IPS DF 19.7 (cell line): Measurements from ENCODE around the gene EML4.
"Not testable (repeated sequence)": the region's sequence is repeated elsewhere in the genome, so short reads cannot be mapped to it uniquely, and the experiment has no call there.

Source experiments
- DNase-seq: peaks from one replicate; pipeline ENCODE4 v3.0.0-alpha.2; 2013; ENCODE audit warnings: low read depth, low spot score

EML4 gene

DNA sequence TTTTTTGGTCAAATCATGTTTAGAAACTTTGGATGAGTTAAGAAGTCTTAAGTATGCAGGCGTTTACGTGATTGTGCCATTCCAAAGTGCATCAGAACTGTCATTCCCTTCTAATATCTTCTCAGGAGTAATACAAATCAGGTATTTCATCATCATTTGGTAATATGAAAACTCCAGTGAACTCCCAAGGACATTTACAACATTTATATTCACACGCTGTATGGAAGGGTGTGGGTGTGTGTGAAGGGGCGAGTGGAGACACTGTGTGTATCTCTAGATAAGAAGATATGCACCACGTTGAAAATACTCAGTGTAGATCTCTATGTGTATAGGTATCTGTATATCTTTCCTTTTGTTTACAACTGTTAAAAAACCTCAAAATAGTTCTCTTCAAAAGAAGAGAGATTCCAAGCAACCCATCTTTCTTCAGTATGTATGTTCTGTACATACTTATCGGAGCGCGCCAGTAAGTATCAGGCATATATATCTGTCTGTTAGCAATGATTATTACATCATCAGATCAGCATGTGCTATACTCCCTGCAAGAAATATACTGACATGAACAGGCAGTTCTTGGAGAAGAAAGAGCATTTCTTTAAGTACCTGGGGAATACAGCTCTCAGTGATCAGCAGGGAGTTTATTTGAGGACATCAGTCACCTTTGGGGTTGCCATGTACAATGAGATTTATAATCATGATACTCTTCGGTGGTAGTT is 162.6 kb downstream of the EML4 start:
- DNase-seq = no peak

DNA sequence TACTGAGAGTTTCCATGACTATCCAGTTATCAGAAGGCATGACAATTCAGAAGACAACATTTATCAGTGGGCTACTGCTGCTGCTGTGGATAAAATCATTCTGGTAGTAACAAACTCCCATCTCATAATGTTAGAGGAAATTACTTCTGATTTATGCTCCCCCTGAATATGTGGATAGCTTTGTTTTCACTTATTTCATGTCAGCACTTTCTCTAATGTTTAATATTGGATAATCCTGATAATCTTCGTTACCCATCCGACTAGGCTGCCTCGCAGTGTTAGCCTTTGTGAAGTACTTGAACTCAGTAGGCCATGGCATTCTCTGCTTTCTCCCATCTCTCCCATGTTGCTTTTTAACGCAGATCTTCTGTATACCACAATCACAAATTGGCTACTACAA is 163.4 kb downstream of the EML4 start:
- no peak for DNase-seq

GRCh38 chr2:42333579-42333978 is 164.4 kb downstream of the EML4 start:
- no peak for DNase-seq

GRCh38 chr2:42334220-42334619 is 165.1 kb downstream of the EML4 start:
- no peak for DNase-seq

GRCh38 chr2:42334865-42335264 is 165.7 kb downstream of the EML4 start:
- not testable (repeated sequence) for DNase-seq

DNA sequence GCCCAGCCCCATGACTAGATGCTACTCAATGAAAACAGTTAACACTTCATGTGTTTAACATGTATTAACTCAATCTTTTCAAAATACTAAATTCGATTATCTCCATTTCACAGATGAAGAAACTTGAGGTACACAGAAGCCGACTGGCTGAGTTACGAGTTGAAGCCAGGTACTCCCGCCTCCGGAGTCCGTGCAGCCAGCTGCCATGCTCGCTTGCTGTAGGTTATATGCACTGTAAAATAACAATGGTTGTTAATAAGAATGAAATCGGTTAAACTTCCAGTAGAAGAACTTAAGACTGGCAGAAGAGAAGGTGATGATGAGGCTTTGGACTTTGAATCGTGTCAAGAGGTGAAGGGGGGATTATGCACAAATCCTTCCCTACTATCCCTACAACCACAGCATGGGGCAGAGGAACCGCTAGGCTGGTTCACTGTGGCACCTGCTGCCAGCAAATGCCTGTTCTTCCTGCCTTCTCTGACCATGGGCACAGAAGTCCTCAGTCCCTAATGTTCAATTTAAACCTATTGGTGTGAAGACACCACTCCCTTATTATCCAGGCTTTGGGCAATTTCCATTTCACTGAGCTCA is 166.5 kb downstream of the EML4 start:
- DNase-seq = no peak

DNA sequence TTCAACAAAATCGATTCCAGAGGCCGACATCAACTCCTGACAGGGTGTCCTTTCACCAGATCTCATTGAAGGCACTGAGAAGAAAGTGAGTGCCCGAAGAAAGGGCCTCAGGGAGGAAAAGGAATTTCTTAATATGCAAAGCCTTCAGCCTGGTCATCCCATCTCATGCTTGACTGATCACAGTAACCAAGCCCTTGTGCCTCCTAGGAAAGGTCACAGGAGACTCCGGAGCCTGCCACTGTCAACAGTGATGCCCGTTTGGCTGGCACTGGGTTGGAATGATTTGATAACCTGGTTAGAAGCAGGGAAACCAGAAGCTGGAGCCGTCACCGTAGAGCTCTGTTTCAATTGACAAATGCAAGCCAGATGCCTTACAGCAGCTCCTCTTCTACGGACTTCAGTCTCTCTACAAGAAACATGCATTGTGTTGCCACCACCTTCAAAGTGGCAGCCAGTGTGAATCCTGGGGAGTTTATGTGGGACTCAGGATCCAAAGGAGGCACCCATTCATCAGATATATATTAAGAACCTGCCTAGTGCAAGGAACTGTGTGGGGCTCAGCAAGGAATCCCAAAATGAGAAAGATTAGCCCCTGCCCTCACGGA is 167.3 kb downstream of the EML4 start:
- no peak for DNase-seq

DNA sequence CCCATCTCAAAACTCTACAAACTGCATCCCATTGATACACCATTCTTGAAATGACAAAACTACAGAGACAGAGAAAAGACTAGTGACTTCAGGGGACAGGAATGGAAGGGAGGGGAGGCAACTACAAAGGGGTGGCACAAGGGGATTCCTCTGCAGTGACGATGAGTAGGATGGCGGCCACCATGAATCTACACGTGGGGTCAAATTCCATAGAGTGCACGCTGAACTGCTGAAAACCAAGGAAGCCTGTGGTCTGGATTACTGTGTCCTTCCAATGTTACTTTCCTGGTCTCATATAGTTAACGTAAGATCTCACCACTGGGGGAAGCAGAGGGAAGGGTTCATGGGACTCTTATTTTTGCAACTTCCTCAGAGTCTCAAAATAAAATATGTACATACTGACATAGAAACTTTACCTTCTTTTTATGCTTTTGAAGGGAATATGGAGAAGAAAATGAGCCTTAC is 168.2 kb downstream of the EML4 start:
- no peak for DNase-seq

DNA sequence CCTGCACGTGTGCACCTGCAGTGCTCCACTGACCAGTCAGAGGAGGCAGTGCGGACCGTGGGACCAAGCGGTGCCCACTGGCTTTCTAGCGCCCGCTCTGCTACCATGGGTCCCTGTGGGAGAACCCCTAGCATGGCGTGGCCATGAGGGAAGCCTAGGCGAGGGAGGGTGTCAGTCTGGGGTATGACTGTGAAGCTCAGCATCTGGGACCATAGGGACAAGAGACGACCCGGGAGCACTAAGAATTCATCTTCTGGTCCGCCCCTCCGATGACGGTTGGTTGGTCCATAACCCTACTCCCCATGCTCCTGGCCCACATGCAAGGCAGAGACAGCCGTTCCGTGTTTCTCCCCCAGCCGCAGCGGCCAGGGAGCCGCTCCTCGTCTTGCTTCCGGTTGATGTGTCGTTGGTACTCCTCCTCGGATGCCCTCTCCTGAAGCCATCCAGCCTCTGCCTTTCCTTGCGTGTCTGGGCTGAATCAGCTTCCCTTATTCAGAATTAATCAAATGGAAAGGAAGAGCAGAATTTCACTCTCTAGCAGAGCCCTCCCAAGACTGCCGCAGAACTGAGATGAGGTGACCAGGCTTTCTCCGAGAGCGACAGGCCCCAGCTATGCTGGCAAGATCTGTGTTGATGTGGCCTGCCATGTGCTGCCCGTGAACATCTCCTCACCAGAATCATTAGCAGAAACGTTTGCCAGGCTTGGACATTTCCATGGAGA is 168.9 kb downstream of the EML4 start:
- DNase-seq = no peak

DNA sequence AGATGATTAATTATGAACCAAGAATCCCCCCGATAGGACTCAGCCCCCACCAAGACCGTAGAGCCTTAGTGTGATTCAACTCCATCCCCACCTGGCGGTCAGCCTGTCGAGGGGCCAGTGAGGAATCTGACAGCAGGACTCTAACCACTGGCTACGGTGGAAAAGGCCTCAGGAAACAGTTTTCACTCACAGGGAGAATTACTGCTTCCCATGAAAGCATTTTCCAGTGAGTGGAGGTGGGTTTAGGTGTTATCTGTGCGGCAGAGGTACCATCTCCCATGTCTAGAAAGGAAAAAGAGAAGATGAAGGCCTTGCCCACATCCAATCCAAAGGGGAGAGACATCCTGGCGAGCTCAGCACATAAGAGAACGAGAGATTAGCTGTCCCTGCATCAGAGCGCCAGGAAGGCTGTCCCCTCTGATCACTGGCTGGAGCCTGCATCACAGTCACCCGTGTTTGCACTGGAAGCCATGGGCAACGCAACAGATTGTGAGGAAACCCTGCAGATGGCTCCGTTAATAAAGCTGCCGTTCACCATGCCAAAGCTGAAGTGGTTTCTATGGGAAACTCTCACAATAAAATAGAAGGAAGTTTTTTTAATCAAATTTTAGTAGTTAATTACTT is 169.5 kb downstream of the EML4 start:
- DNase-seq = no peak

DNA sequence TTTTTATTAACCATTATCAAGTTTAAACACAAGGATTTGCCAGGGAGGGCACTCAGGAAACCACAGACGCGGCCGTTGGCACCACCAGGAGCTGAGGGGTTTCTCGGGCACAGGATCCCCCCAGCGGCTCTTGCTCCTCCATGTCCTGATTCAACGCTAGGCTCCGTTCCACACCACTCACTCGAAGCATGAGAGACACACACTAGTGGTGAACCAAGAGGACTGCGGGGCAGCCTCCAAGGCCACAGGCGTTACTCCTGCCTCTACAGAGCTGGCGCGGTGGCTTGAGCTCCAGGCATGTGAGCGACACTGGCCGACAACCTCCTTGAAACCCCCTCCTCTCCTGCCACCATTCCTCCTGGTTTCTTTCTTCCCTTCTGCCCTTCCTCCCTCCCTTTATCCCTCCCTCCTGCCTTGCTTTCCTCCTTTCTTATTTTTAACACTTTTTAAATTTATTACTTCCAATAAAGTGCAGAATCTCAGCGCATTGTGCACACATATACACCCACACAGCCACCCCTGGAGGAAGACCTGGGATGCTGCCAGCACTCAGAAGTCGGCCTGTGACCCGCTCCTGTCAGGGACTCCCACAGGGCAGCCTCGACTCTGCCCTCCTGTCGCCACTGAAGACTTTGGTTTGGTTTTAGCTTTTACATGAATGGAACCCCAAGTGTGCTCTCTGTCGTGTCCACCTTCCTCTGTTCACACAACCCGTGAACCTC is 170.2 kb downstream of the EML4 start:
- DNase-seq = no peak

DNA sequence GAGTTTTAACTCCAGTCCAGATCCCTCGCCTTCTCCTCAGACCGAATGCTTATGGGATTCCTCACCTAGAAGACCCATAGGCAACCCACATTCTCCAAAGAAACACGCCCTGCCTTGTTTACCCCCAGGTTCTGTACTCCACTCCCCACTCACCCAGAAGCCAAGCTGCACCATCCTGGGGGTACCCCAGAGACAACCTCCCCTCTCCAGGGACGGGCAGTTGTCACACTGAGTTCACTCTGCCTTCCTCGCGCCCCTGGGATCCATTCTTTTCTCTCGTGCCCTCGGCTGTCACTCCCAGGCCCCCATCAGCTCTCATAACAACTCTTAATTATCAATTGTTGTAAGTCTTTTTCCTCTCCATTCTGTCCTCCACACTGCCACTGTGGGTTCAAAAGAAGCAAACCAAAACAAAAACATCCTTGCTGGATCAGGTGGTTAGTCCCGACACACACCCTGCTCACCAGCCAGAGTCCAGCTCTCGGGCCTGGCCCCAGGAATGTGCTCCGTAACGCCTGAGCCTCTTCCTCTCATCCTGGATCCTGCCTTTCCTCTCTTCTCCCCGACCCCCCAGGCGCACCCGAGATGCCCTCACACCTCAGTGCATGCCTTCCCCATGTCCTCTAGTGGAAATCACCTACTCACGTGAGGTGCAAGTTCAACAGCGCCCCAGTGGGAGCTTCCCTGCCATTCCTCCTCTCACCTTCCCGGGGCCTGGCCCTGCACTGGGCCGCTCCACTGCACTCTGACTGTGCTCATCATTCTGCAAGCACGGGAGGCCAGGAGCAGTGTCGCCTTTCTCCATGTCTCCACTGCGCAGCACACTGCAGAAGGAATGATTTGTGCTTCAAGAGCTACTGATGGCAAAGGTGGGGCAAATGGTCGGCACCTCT is 171.1 kb downstream of the EML4 start:
- DNase-seq = no peak

- DNase-seq = no peak
Measured at GRCh38 chr2:42340938-42341636, 171.9 kb downstream of the EML4 start.

DNA sequence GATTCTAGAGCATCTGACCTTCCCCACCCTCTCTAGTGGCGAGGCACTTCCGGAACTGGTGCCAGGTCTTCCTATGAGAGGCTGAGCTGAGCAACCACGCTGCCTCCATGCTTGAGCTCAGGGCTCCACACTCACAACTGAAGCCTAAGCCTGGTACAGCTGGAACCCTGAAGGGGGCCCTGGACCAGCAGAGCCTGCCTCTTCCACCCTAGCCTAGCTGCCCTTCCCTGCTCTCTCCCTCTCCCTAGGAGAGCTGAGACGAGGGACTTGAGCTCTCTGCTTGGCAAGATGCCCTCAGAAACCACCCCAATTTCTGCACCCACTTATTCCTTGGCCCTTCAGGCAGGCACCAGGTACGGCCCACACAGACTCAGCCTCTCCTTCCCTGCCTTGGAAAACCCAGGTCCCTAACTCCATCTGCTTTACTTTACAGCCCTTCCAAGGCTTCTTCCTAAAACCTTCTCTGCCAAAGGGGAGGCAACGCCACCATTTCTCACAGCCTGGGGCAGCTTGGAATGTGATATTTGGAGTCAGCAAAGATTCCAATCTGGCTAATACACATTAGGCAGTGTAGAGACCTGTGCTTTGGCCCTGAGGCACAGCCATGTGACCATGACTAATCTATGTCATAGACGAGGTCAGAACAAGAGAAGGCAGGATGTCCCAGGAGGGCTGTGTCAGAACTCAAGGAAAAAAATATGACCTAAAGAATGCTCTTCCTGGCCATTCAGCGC is 173.1 kb downstream of the EML4 start:
- DNase-seq = no peak

DNA sequence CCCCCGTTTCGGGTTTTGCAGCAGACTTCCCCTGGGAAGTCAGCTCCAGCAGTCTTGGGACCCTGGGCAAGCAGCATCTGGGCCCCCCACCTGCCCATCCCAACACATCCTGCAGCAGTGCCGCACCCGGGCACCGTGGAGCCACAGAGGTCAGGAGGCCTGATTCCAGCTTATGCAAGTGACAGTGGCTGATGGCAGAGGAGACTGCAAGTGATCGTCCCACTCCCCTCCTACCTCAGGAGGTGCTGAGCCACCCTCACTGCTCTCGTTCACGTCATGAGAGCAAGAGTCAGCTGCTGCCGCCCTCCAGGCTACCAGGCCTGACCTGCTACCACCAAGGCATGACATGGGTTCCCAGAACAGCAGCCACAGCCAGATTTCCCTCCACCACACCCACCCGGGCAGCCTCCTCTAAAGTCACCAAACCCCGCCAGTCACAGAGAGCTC is 173.7 kb downstream of the EML4 start:
- DNase-seq = no peak

- no peak for DNase-seq
Measured at GRCh38 chr2:42345986-42346385, 176.8 kb downstream of the EML4 start.

DNA sequence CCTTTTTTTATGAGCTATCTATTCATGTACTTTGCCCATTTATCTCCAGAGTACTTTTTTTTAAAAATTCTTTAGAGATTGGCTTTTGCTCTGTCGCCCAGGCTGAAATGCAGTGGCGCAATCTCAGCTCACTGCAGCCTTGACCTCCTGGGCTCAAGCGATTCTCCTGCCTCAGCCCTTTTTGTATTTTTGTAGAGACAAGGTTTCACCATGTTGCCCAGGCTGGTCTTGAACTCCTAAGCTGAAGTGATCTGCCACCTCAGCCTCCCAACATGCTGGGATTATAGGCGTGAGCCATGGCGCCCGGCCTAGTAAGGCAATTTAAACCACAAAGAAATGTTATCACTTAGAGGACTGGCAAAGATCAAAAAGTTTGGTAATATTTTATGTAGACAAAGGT is 177.7 kb downstream of the EML4 start:
- not testable (repeated sequence) for DNase-seq

DNA sequence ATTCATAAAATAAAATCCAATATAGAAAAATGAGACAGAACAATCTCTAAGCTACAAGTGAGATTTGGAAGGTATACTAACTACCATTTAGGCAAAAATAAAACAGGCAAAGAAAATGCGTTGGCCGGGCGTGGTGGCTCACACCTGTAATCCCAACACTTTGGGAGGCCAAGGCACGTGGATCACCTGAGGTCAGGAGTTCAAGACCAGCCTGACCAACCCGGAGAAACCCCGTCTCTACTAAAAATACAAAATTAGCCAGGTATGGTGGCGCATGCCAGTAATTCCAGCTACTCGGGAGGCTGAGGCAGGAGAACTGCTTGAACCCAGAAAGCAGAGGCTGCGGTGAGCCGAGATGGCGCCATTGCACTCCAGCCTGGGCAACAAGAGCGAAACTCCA is 178.4 kb downstream of the EML4 start:
- not testable (repeated sequence) for DNase-seq
